Measurements from ENCODE around the gene C2orf92.
A peak's percentile ranks its signal among the peaks of the same experiment; 100 is the strongest.

C2orf92 gene

GRCh38 chr2:97714084-97714949 is 44.8 kb downstream of the C2orf92 start:
- no peak for DNase-seq (ENCODE audit: low spot score)

DNA sequence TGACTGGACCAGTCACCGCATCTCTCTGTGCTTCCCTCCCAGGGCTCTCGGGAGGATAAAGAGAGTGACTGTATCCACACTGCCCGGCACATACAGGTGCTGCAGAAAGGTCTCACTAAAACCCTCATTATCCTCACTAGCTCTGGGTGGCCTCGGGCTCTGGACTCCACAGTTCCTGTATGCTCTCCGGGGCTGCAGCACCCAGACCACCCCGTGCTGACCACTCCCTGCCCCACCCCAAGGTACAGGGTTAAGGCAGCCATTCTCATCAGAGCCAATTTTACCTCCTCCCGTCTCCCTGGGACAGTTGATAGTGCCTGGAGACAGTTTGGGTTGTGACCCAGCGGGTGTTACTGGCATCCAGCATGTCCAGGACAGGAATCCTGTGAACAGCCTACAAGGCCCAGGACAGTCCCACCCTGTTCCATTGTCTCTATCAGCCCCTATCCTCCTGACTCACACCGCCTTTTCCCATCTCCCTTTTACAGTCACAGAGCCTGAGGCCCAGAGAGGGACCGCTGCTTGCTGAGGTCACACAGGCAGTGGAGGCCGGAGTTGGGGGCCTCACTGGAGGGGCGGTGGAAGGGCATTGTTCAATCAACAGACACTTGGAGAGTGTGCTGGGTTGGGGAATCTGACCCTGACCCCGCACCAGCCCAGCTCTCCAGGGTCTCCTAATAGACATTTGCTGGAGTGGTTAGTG is 45.6 kb downstream of the C2orf92 start:
- DNase-seq (ENCODE audit: low spot score): no peak

DNA sequence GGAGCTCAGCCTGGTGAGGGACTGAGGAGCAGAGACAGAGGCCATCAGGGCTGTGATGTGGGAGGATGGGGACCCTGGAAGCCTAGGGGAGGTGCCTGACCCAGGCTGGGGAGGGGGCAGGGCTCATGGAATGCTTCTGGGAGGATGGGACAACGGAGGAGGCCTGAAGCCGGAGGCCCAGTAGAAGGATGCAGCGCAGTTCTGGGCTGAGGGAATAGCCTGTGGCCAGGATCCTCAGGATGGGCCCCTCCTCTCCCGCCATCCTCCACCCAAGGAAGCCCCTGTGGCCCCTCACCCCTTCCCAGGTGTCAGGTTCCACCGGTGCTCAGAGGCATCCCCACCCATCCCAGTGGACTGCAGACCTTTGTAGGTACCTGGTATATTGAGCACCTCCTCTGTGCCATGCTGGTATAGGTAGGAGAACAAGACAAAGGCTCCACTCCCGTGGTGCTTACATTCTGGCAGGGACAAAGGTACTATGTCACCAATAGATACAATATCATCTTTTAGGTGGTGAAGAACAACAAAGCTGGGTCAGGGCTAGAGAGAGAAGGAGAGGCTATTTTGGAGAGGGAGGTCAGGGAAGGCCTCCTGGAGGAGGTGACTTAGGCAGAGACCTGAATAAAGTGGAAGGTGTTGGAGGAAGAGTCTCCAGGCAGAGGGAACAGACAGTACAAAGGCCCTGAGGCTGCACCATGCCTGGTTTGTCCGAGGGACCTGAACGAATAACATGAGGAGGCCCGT is 46.6 kb downstream of the C2orf92 start:
- no peak for DNase-seq (ENCODE audit: low spot score)

DNA sequence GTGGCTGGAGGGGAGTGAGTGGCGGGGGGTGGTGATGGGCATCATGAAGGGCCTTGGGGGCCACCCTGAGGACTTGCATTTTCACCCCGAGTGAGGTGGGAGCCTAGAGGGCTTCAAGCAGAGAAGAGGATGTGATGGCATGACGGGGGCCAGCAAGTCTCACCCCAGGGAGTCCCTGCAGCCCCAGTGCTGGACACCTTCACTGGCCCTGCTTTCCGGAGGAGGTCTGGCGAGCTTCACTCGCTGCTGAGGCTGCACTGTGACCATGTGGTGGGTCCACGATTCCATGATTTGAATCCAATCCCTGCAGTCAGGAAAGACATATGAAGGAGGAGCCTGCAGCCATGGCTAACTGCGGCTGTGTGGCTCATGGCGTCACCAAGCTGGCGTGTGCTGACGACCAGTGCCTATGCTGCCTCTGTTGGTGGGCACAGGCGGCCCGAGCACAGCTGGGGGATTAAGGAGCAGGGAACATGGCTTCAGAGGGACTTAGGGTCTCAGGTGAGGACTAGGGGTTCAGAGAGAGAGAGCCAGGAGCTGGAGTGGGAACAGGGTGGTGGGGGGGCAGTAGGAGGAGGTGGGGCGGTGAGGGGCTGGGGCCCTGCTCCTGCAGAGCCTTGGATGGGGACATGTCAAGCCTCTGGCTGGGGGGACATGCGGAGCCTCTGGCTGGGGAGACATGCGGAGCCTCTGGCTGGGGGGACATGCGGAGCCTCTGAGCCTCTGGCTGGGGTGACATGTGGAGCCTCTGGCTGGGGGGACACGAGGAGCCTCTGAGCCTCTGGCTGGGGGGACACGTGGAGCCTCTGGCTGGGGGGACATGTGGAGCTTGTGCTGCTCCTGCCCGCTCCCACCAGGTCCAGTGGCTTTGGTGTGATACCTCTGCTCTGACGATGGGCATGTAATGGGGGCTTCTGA is 47.4 kb downstream of the C2orf92 start:
- no peak for DNase-seq (ENCODE audit: low spot score)

- no peak for DNase-seq (ENCODE audit: low spot score)
Observed at GRCh38 chr2:97717613-97717995, 48.1 kb downstream of the C2orf92 start.

DNA sequence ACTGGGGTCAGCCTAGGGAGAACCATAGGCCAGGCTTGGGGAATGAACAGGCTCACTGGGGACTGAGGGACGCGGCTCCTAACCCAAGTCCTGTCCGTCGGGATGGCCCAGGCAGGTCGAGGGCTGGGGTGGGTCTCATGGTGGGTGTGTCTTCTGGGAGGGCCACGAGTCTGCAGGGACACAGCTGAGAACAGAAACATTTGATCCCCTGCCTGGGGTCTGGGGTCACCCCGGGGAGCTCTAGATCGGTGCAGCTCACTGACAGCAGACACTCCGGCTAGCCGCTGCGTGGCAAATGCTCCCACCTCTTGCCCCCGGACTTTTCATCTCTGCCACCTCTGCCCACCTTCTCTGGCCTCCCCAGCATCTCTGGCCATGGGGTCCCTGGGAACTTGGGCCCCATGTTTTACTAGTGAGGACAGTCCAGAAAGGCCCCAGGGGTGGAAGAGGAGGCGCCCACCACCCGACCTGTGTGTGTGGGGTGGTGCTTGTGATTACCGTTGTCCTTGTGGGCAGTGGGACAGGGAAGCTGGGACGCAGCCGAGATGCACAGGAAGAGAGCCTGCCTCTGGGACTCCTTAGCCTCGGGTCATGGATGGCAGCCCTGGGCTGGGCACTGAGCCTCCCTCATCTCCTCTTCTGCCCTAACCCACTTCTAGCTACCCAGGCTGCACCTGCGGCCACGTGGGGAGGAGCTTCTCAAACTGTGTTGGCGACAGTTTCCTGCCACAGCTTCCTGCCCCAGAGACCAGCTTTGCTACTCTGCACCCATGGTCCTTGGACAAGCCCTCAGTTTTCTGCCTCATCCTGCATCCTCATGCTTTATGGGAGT is 48.8 kb downstream of the C2orf92 start:
- DNase-seq (ENCODE audit: low spot score): no peak

GRCh38 chr2:97718942-97719341 is 49.4 kb downstream of the C2orf92 start:
- DNase-seq (ENCODE audit: low spot score): no peak

- no peak for DNase-seq (ENCODE audit: low spot score)
Observed at GRCh38 chr2:97719362-97720155, 50.0 kb downstream of the C2orf92 start.

DNA sequence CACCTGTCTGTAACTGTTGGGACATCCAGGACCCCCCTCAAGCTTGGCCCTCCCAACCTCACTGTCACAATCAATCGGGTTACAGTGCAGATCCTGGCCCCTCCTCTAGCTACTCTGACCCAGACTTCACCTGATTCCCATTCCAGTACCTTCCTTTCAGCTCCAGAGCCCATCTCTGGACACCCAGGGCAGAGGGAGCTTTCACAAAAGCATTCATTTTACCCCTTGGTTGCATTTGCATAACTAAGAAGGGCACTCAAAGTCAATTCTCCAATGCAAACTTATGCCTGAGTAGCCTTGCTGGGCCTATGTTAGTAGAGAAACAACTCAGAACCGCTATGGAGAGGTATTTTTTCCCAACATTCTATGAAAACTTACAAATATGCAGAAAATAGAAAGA is 51.2 kb downstream of the C2orf92 start:
- DNase-seq (ENCODE audit: low spot score): no peak

GRCh38 chr2:97722227-97722626 is 52.7 kb downstream of the C2orf92 start:
- DNase-seq (ENCODE audit: low spot score): no peak

- no peak for DNase-seq (ENCODE audit: low spot score)
Observed at GRCh38 chr2:97723156-97724072, 53.9 kb downstream of the C2orf92 start.

GRCh38 chr2:97724073-97724410 is 54.5 kb downstream of the C2orf92 start:
- no peak for DNase-seq (ENCODE audit: low spot score)

DNA sequence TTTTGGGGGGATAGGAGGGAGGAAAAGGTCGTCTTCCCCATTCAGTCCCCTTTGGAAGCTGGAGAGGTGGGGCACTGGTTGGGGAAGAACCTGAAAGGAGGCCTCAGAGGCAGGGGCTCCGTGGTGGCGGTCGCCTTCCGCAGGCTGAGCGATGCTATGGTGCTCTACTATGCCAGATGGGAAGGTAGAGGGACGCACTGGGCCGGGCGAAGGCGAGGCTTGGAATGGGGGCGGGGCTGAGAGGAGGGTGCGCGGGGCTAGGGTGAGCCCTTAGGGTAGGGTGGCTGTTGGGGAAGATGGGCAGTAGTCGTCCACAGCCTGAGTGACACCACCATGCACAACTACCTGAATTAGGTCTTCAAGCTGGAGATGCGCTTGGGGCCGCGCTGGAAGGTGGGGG is 55.0 kb downstream of the C2orf92 start:
- DNase-seq (ENCODE audit: low spot score): no peak

DNA sequence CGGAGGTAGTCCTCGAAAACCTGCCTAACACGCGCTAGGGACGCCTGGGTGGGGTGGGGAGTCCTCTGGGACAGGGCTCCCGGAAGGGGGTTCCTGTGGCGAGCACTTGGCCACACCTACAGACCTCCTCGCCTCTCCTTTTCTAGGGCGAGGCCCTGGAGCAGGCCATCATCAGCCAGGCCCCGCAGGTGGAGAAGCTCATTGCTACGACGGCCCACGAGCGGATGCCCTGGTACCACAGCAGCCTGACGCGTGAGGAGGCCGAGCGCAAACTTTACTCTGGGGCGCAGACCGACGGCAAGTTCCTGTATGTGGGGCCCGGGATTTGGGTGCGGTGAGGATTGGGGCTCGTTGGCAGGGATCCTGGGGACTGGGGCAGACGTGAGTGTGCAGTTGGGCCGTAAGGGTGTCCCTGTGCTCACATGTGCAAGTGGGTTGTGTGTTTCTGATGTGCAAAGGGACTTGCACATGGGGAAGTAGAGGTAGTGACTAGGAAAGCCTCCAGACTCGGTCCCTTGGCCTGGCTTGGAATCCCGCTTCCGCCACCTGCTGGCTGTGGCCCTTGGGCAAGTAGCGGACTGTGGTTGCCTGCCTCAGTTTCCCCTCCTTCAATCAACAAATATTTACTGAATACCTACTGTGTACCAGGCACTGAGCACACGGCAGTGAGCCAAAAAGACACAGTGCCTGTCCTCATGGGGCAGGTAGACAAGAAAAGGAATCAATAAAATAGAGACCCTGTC is 55.6 kb downstream of the C2orf92 start:
- DNase-seq (ENCODE audit: low spot score): no peak

GRCh38 chr2:97726261-97727064 is 57.0 kb downstream of the C2orf92 start:
- DNase-seq (ENCODE audit: low spot score): no peak

- DNase-seq (ENCODE audit: low spot score): no peak
Observed at GRCh38 chr2:97727296-97727695, 57.8 kb downstream of the C2orf92 start.

GRCh38 chr2:97728091-97728731 is 58.7 kb downstream of the C2orf92 start:
- peak; percentile 59 for DNase-seq (ENCODE audit: low spot score)

All from GM03348 (cell line).